ENCODE results near the gene LCMT2.

LCMT2 gene, protein sequence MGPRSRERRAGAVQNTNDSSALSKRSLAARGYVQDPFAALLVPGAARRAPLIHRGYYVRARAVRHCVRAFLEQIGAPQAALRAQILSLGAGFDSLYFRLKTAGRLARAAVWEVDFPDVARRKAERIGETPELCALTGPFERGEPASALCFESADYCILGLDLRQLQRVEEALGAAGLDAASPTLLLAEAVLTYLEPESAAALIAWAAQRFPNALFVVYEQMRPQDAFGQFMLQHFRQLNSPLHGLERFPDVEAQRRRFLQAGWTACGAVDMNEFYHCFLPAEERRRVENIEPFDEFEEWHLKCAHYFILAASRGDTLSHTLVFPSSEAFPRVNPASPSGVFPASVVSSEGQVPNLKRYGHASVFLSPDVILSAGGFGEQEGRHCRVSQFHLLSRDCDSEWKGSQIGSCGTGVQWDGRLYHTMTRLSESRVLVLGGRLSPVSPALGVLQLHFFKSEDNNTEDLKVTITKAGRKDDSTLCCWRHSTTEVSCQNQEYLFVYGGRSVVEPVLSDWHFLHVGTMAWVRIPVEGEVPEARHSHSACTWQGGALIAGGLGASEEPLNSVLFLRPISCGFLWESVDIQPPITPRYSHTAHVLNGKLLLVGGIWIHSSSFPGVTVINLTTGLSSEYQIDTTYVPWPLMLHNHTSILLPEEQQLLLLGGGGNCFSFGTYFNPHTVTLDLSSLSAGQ

DNA sequence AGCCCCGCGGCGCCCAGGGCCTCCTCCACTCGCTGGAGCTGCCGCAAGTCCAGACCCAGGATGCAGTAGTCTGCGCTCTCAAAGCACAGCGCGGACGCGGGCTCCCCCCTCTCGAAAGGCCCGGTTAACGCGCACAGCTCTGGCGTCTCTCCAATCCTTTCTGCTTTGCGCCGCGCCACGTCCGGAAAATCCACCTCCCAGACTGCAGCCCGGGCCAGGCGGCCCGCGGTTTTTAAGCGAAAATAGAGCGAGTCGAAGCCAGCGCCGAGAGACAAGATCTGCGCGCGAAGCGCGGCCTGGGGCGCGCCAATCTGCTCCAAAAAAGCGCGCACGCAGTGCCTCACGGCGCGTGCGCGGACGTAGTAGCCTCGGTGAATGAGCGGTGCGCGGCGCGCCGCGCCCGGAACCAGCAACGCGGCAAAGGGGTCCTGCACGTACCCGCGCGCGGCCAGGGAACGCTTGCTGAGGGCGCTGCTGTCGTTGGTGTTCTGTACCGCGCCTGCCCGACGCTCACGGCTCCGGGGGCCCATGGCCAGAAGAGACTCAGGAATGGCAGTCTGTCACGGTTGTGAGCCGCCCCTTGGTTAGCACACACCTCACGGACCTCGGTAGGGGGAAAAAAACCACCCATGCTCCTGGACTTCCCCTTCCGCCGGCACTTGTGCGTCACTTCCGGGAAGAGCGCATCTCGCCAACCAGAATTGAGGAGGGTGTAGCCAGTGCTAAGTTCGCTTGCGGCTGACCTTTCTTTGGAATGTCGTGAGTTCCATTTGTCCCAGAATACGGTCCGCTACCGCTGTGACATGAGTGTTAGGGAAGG lies at the start of gene LCMT2:
Gene LCMT2 (minus strand): TSS at position 614 of the 820 bp plus-strand sequence. CDS start 84 bp downstream, at position 530.
- peak; percentile 85 for DNase-seq (ENCODE audit: extremely low spot score)
- TF ChIP-seq LEF1 (IDR thresholded peaks at IDR 0.05; ENCODE audit: borderline replicate concordance): no peak
- TF ChIP-seq ZNF384 (IDR thresholded peaks at IDR 0.05): 0 out of 2 replicates have a peak, but pooled peaks have one; percentile 14
- TF ChIP-seq L3MBTL2 (conservative IDR thresholded peaks at IDR 0.05): peak; percentile 87
- no peak for TF ChIP-seq CTBP1 (IDR thresholded peaks at IDR 0.05; ENCODE audit: borderline replicate concordance)
- TF ChIP-seq SUZ12 (IDR thresholded peaks at IDR 0.05): no peak
- TF ChIP-seq ELF4 (IDR thresholded peaks at IDR 0.05): peak; percentile 57
- TF ChIP-seq ARNT (IDR thresholded peaks at IDR 0.05): no peak
- no peak for TF ChIP-seq HDGF (IDR thresholded peaks at IDR 0.05; ENCODE audit: borderline replicate concordance)
- no peak for TF ChIP-seq FOXK2 (IDR thresholded peaks at IDR 0.05)
- TF ChIP-seq BHLHE40 (IDR thresholded peaks at IDR 0.05; ENCODE audit: borderline replicate concordance): no peak
- TF ChIP-seq FOXM1 (IDR thresholded peaks at IDR 0.05; ENCODE audit: borderline replicate concordance): no peak
- TF ChIP-seq FOXA1 (IDR thresholded peaks at IDR 0.05): no peak
- TF ChIP-seq SP1 (IDR thresholded peaks at IDR 0.05): no peak
- no peak for TF ChIP-seq NFRKB (IDR thresholded peaks at IDR 0.05)
- TF ChIP-seq TARDBP (IDR thresholded peaks at IDR 0.05): no peak
- no peak for TF ChIP-seq PKNOX1 (IDR thresholded peaks at IDR 0.05)
- POLR2A ChIA-PET: interaction anchor here (0.8 to 1.0 kb wide), 2 partner anchors 24 to 40 kb away, joined by 3 read pairs; partner anchors contain the start of genes TUBGCP4 and ZSCAN29
- CTCF ChIA-PET: no interaction called here

DNA sequence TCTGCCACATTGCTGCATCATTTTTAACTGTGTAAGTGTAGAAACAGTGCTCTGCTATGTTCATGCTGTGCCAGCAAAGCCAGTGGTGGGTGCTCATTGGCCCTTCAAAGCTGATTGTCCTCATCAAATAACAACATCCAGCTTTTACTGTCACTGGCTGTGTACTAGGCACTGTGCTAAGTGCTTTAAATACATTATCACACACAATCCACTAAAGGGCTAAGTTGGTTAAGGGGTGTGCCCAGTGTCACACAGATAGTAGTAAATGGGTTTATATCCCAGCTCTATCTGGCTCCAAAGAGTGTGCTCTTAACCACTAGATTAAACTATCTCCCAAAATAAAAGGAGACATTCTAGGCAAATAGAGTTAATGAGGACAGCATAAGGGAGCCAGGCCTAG lies 48.2 kb upstream of the LCMT2 start:
- CTCF ChIA-PET: interaction anchor here (0.6 kb wide), 1 partner anchor 99 kb away, joined by 6 read pairs; no protein-coding TSS in a partner anchor

GRCh38 chr15:43376017-43376705 lies 45.8 kb upstream of the LCMT2 start:
- TF ChIP-seq FOXM1 (IDR thresholded peaks at IDR 0.05; ENCODE audit: borderline replicate concordance): no peak
- TF ChIP-seq NFRKB (IDR thresholded peaks at IDR 0.05): no peak
- no peak for TF ChIP-seq HDGF (IDR thresholded peaks at IDR 0.05; ENCODE audit: borderline replicate concordance)
- no peak for TF ChIP-seq FOXK2 (IDR thresholded peaks at IDR 0.05)
- TF ChIP-seq ZNF384 (IDR thresholded peaks at IDR 0.05): no peak
- TF ChIP-seq BHLHE40 (IDR thresholded peaks at IDR 0.05; ENCODE audit: borderline replicate concordance): no peak
- no peak for TF ChIP-seq CTBP1 (IDR thresholded peaks at IDR 0.05; ENCODE audit: borderline replicate concordance)
- TF ChIP-seq FOXA1 (IDR thresholded peaks at IDR 0.05): no peak
- ChIA-PET POLR2A (no interaction called here), CTCF (interaction anchor here (0.6 to 1.0 kb wide), 5 partner anchors 9 to 767 kb away, joined by 3 to 8 read pairs (median 3); no protein-coding TSS in a partner anchor)
- peak; percentile 24 for DNase-seq (ENCODE audit: extremely low spot score)

More for the DNA sequence above, 48.2 kb upstream of the LCMT2 start:
- POLR2A ChIA-PET: no interaction called here
- DNase-seq (ENCODE audit: extremely low spot score): no peak
- TF ChIP-seq FOXA1 (IDR thresholded peaks at IDR 0.05): no peak
- no peak for TF ChIP-seq SP1 (IDR thresholded peaks at IDR 0.05)
- no peak for TF ChIP-seq BHLHE40 (IDR thresholded peaks at IDR 0.05; ENCODE audit: borderline replicate concordance)
- no peak for TF ChIP-seq ARNT (IDR thresholded peaks at IDR 0.05)
- TF ChIP-seq FOXK2 (IDR thresholded peaks at IDR 0.05): no peak
- TF ChIP-seq NFRKB (IDR thresholded peaks at IDR 0.05): no peak
- no peak for TF ChIP-seq L3MBTL2 (conservative IDR thresholded peaks at IDR 0.05)
- TF ChIP-seq ELF4 (IDR thresholded peaks at IDR 0.05): no peak
- TF ChIP-seq SUZ12 (IDR thresholded peaks at IDR 0.05): no peak
- no peak for TF ChIP-seq ZNF384 (IDR thresholded peaks at IDR 0.05)
- TF ChIP-seq TARDBP (IDR thresholded peaks at IDR 0.05): no peak
- TF ChIP-seq FOXM1 (IDR thresholded peaks at IDR 0.05; ENCODE audit: borderline replicate concordance): no peak
- TF ChIP-seq PKNOX1 (IDR thresholded peaks at IDR 0.05): no peak
- TF ChIP-seq LEF1 (IDR thresholded peaks at IDR 0.05; ENCODE audit: borderline replicate concordance): no peak
- no peak for TF ChIP-seq CTBP1 (IDR thresholded peaks at IDR 0.05; ENCODE audit: borderline replicate concordance)
- no peak for TF ChIP-seq HDGF (IDR thresholded peaks at IDR 0.05; ENCODE audit: borderline replicate concordance)

DNA sequence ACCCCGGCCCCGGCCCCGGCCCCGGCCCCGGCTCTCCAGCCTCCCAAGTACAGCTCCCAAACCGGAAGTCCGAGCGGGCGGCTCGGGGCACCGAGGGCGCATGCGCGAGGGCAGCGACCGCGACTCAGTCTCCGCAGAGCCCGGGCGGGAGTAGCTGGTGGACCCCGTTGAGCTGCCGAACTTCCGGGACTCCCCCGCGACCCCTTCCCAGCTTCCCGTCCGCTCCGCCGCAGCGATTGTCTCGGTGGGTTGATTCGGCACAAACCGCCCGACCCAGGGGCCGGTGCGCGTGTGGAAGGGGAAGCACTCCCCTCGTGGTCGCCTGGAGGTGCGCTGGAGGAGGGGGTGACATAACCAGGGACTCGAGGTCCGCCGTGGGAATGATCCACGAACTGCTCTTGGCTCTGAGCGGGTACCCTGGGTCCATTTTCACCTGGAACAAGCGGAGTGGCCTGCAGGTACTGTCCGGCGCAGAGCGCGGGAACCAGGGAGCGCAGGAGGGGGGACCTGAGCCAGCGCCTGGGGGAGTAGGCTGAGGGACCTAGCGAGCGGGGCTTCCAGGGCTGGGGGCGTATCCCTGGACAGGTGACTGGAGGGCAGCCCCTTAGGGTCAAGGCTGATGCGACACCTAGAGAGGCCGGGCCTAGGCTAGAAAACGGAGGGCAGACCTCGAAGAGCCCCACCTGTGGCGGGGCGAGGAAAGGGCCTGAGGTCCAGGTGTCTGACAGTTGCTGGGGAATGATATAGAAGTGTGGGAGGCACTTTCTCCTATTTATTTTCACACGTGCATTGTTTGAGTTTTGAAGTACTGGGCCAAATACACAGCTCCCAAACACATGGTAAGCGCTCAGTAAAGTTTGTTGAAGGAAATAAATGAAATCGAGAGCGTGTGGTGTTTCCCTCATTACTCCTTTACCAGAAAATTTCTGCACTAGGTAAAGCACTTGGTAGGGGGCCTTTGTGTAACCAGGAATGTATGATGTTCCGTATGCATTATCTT lies 40.9 kb upstream of the LCMT2 start, which contains the start of the genes TUBGCP4 and ZSCAN29:
Gene TUBGCP4 (plus strand): TSS at position 127 of the 1,000 bp plus-strand sequence. CDS start 254 bp downstream, at position 381.
Gene ZSCAN29 (minus strand): TSS at position 69 of the 1,000 bp plus-strand sequence. CDS start 1,130 bp downstream, outside the sequence.
- CTCF ChIA-PET: interaction anchor here (0.6 kb wide), 1 partner anchor 96 kb away, joined by 3 read pairs; no protein-coding TSS in a partner anchor
- DNase-seq (ENCODE audit: extremely low spot score): peak; percentile 93
- POLR2A ChIA-PET: interaction anchor here (0.9 to 1.5 kb wide), 3 partner anchors 12 to 41 kb away, joined by 3 to 6 read pairs (median 3); partner anchors contain the start of gene LCMT2

More for the DNA sequence above, 40.9 kb upstream of the LCMT2 start, which contains the start of the genes TUBGCP4 and ZSCAN29:
- TF ChIP-seq LEF1 (IDR thresholded peaks at IDR 0.05; ENCODE audit: borderline replicate concordance) (no peak), SUZ12 (IDR thresholded peaks at IDR 0.05) (no peak), FOXA1 (IDR thresholded peaks at IDR 0.05) (no peak), HDGF (IDR thresholded peaks at IDR 0.05; ENCODE audit: borderline replicate concordance) (no peak), ELF4 (IDR thresholded peaks at IDR 0.05) (peak; percentile 74), TARDBP (IDR thresholded peaks at IDR 0.05) (no peak), ZNF384 (IDR thresholded peaks at IDR 0.05) (no peak), BHLHE40 (IDR thresholded peaks at IDR 0.05; ENCODE audit: borderline replicate concordance) (no peak), NFRKB (IDR thresholded peaks at IDR 0.05) (no peak), PKNOX1 (IDR thresholded peaks at IDR 0.05) (no peak), FOXM1 (IDR thresholded peaks at IDR 0.05; ENCODE audit: borderline replicate concordance) (no peak), FOXK2 (IDR thresholded peaks at IDR 0.05) (no peak), L3MBTL2 (conservative IDR thresholded peaks at IDR 0.05) (peak; percentile 72), CTBP1 (IDR thresholded peaks at IDR 0.05; ENCODE audit: borderline replicate concordance) (no peak)

Measured in HEK293T (cell line).